ENCODE results near the gene TTC38.
"Not testable (repeated sequence)": the region's sequence is repeated elsewhere in the genome, so short reads cannot be mapped to it uniquely, and the experiment has no call there.

Gene TTC38

GRCh38 chr22:46246178-46246577, 21.6 kb upstream of the TTC38 start:
- DNase-seq (ENCODE audit: low spot score) = no peak

- no peak for DNase-seq (ENCODE audit: low spot score)
These were observed 20.3 kb upstream of the TTC38 start for GRCh38 chr22:46247443-46247975.

- DNase-seq (ENCODE audit: low spot score) = peak; percentile 88
These were observed 17.6 kb upstream of the TTC38 start, which contains the start of gene CDPF1 for GRCh38 chr22:46250035-46250782. TSS of gene CDPF1 (minus strand) at chr22:46250293. CDS start at chr22:46248284, 2,009 bp downstream.

- no peak for DNase-seq (ENCODE audit: low spot score)
These were observed 17.1 kb upstream of the TTC38 start for GRCh38 chr22:46250783-46251125.

- no peak for DNase-seq (ENCODE audit: low spot score)
These were observed 16.5 kb upstream of the TTC38 start for GRCh38 chr22:46251266-46251665.

- no peak for DNase-seq (ENCODE audit: low spot score)
These were observed 15.9 kb upstream of the TTC38 start for GRCh38 chr22:46251816-46252380.

- no peak for DNase-seq (ENCODE audit: low spot score)
These were observed 11.3 kb upstream of the TTC38 start for GRCh38 chr22:46256358-46256958.

- DNase-seq (ENCODE audit: low spot score) = no peak
These were observed 8.4 kb upstream of the TTC38 start for GRCh38 chr22:46259374-46259773.

- no peak for DNase-seq (ENCODE audit: low spot score)
These were observed 7.8 kb upstream of the TTC38 start for GRCh38 chr22:46260038-46260437.

GRCh38 chr22:46262449-46263215, 5.2 kb upstream of the TTC38 start:
- DNase-seq (ENCODE audit: low spot score) = no peak

- no peak for DNase-seq (ENCODE audit: low spot score)
These were observed 4.6 kb upstream of the TTC38 start, which contains the start of gene PKDREJ for GRCh38 chr22:46263216-46263590. TSS of gene PKDREJ (minus strand) at chr22:46263343. CDS start at chr22:46263322, 21 bp downstream.

GRCh38 chr22:46264520-46264919, 3.3 kb upstream of the TTC38 start:
- not testable (repeated sequence) for DNase-seq (ENCODE audit: low spot score)

GRCh38 chr22:46265627-46266026, 2.2 kb upstream of the TTC38 start:
- not testable (repeated sequence) for DNase-seq (ENCODE audit: low spot score)

GRCh38 chr22:46269564-46269963, 1.8 kb downstream of the TTC38 start:
- no peak for DNase-seq (ENCODE audit: low spot score)

GRCh38 chr22:46272196-46272595, 4.4 kb downstream of the TTC38 start:
- DNase-seq (ENCODE audit: low spot score) = no peak

- no peak for DNase-seq (ENCODE audit: low spot score)
These were observed 5.1 kb downstream of the TTC38 start for GRCh38 chr22:46272762-46273431.

GRCh38 chr22:46273432-46274148, 5.8 kb downstream of the TTC38 start:
- no peak for DNase-seq (ENCODE audit: low spot score)

- no peak for DNase-seq (ENCODE audit: low spot score)
These were observed 6.6 kb downstream of the TTC38 start for GRCh38 chr22:46274381-46274780.

- no peak for DNase-seq (ENCODE audit: low spot score)
These were observed 7.8 kb downstream of the TTC38 start for GRCh38 chr22:46275455-46276122.

- no peak for DNase-seq (ENCODE audit: low spot score)
These were observed 8.8 kb downstream of the TTC38 start for GRCh38 chr22:46276563-46276962.

All from putamen (tissue), 1 donor.